Mucosa of stomach (tissue), 1 donor: Measurements from ENCODE around the gene CDK5RAP2.
"Not testable (repeated sequence)": the region's sequence is repeated elsewhere in the genome, so short reads cannot be mapped to it uniquely, and the experiment has no call there.

Source experiments
- H3K27me3 ChIP-seq: one replicate; pipeline ENCODE4 v1.7.0; 2013; ENCODE audit warnings: mild to moderate bottlenecking, low read length; ENCODE audit not compliant: control insufficient read depth, insufficient read depth
- H3K36me3 ChIP-seq: one replicate; pipeline ENCODE4 v1.7.0; 2013; ENCODE audit warnings: low read length; ENCODE audit not compliant: control insufficient read depth, insufficient read depth
- H3K4me1 ChIP-seq: one replicate; pipeline ENCODE4 v1.7.0; 2013; ENCODE audit warnings: mild to moderate bottlenecking, low read length; ENCODE audit not compliant: control insufficient read depth, insufficient read depth
- H3K4me3 ChIP-seq: one replicate; pipeline ENCODE4 v1.7.0; 2013; ENCODE audit warnings: low read length
- H3K9ac ChIP-seq: one replicate; pipeline ENCODE4 v1.7.0; 2013; ENCODE audit warnings: mild to moderate bottlenecking, low read length, moderate library complexity
- H3K9me3 ChIP-seq: one replicate; pipeline ENCODE4 v1.7.0; 2013; ENCODE audit warnings: mild to moderate bottlenecking, low read length, moderate library complexity; ENCODE audit not compliant: control insufficient read depth
- donor health status: Pancreatic carcinoma.

Gene CDK5RAP2

DNA sequence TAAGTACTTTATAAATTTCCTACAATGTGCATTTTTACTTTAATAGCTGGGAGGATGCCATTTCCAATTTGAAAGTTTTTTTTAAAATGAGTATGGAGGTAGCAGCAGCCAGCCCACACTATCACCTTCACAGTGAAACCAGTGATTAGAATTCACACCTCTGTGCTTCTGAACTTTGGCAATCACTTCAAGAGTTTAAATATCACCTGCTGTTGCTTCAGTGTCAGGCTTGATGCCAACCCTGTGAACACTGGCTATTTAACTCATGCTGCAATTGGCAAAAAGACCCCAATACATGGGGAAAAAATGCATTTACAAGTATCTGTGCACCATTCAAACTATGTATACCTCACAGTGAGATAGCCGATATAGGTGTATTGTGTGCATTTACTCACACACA lies 57.4 kb downstream of the CDK5RAP2 start:
- Histone ChIP-seq H3K9me3 (no peaks in the 10 kb centered on the region), H3K36me3 (no peaks in the 10 kb centered on the region), H3K27me3 (no peaks in the 10 kb centered on the region), H3K4me1 (no peaks in the 10 kb centered on the region), H3K9ac (no peak overlapping the region), H3K4me3 (no peak overlapping the region)

DNA sequence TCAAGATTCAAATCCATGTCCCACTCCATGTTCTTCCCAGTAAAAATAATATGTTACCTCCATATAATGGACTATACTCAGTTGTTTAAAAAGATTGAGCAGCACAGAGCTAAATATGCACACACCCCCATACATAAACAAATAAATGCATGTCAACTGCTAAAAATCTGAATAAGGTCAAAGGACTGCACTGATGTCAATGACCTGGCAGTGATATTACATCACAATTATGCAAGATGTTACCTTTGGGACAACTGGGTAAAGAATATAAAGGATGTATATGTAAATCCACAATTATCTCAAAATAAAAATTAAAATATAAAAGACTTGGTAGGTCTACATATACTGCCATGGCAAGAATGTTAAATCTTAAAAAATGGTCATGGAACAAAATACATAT lies 57.9 kb downstream of the CDK5RAP2 start:
- no peak overlapping the region for H3K4me3 ChIP-seq
- H3K4me1 ChIP-seq = no peaks in the 10 kb centered on the region
- H3K27me3 ChIP-seq = no peaks in the 10 kb centered on the region
- H3K9me3 ChIP-seq = no peaks in the 10 kb centered on the region
- no peak overlapping the region for H3K9ac ChIP-seq
- H3K36me3 ChIP-seq = no peaks in the 10 kb centered on the region

DNA sequence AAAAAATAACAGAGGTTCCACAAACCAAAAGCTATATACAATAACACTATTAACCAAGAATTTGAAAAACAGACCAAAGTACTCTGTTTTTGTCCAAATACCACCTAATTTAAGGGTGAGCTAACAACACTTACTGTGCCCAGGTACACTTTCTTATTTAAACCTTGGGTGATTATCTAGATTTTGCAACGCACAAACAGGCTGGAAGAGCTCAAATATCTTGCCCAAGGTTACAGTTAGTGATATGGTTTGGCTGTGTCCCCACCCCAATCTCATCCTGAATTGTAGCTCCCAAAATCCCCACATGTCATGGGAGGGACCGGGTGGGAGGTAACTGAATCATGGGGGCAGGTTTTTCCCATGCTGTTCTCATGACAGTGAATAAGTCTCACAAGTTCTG lies 58.9 kb downstream of the CDK5RAP2 start:
- no peaks in the 10 kb centered on the region for H3K9me3 ChIP-seq
- H3K4me3 ChIP-seq = no peak overlapping the region
- no peaks in the 10 kb centered on the region for H3K27me3 ChIP-seq
- no peaks in the 10 kb centered on the region for H3K36me3 ChIP-seq
- H3K9ac ChIP-seq = no peak overlapping the region
- H3K4me1 ChIP-seq = no peaks in the 10 kb centered on the region

DNA sequence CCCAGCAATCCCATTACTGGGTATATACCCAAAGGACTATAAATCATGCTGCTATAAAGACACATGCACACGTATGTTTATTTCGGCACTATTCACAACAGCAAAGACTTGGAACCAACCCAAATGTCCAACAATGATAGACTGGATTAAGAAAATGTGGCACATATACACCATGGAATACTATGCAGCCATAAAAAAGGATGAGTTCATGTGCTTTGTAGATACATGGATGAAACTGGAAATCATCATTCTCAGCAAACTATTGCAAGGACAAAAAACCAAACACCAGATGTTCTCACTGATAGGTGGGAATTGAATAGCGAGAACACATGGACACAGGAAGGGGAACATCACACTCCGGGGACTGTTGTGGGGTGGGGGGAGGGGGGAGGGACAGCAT lies 64.0 kb downstream of the CDK5RAP2 start:
- H3K9ac ChIP-seq, H3K36me3 ChIP-seq, H3K4me3 ChIP-seq, H3K27me3 ChIP-seq, H3K4me1 ChIP-seq, H3K9me3 ChIP-seq: not testable (repeated sequence)

DNA sequence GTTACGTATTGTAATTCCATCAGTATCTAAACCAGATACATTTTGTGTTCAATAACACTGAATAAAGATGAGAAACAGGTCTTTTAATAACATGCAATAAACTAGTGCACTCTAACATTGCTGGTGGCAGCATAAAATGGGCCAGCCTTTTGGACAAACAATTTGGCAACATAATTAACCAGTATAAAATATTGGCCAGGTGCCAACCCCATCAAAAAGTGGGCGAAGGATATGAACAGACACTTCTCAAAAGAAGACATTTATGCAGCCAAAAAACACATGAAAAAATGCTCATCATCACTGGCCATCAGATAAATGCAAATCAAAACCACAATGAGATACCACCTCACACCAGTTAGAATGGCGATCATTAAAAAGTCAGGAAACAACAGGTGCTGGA lies 64.5 kb downstream of the CDK5RAP2 start:
- not testable (repeated sequence) for H3K4me3 ChIP-seq, H3K9ac ChIP-seq, H3K4me1 ChIP-seq, H3K36me3 ChIP-seq, H3K27me3 ChIP-seq, H3K9me3 ChIP-seq

DNA sequence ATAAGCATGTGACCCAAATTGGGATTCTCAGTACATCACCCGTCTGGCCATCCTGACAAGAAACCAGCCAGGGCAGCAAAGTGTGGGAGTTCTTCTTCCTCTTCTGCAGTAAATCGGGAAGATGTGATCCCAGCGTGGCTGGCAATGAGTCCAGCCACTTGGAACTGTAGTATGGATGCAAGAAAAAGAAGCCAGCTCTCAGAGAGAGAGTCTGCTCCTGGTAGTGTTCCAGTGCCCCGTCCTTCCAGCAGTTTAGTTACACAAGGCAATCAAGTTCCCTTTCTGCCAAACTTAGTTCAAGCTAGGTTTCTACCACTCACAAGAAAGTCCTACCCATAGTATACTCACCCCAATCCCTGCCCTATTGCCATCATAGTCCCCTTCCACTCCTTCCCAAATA lies 65.6 kb downstream of the CDK5RAP2 start:
- no peak overlapping the region for H3K9ac ChIP-seq
- H3K4me3 ChIP-seq = no peak overlapping the region
- no peaks in the 10 kb centered on the region for H3K27me3 ChIP-seq
- no peaks in the 10 kb centered on the region for H3K4me1 ChIP-seq
- no peaks in the 10 kb centered on the region for H3K9me3 ChIP-seq
- H3K36me3 ChIP-seq = no peaks in the 10 kb centered on the region

DNA sequence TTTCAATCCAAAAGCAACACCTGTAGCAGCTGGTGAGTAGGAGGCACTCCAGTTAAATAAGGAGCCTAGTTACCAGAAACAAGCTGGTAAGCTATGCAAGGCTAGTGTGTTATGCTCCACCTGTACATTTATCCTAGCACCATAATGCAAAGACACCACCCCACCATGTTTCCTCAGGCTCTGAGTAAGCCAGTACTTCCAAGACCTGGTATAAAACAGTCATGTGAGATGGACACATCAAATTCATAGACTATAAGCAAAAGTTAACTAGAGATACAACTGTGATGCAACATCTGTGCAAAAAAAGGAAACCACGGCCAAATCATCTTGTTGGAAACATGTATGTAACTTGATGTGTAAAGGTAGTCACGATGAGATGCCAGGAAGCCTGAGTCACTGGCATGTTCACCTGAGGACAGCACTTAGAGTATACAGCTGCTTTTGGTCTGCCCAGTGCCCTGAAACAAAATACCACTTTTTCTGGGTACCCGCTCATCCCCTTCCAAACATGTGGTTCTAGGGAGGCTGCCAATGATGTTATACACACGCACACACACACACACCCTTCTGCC lies 66.1 kb downstream of the CDK5RAP2 start:
- Histone ChIP-seq H3K9me3 (no peaks in the 10 kb centered on the region), H3K4me1 (no peaks in the 10 kb centered on the region), H3K9ac (no peak overlapping the region), H3K27me3 (no peaks in the 10 kb centered on the region), H3K4me3 (no peak overlapping the region), H3K36me3 (no peaks in the 10 kb centered on the region)

DNA sequence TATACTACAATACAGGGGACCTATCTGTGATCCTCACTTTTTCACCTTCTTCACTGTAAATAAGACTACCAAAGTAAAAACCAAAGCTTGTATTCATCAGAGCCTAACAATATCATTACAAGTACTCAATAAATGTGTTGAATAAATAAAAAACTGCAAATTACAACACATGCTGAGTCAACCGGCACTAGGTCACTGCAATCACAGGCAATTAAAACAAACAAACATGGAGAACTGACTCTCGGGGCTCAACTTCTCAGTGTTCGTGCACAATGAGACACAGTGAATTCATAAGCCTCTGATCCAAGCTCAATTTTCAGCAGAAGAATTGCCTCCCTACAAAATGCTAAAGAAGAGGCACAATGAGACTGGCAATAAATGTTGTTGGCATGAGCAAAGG lies 69.2 kb downstream of the CDK5RAP2 start:
- Histone ChIP-seq H3K4me3 (no peak overlapping the region), H3K36me3 (no peaks in the 10 kb centered on the region), H3K27me3 (no peaks in the 10 kb centered on the region), H3K9me3 (no peaks in the 10 kb centered on the region), H3K4me1 (no peaks in the 10 kb centered on the region), H3K9ac (no peak overlapping the region)

DNA sequence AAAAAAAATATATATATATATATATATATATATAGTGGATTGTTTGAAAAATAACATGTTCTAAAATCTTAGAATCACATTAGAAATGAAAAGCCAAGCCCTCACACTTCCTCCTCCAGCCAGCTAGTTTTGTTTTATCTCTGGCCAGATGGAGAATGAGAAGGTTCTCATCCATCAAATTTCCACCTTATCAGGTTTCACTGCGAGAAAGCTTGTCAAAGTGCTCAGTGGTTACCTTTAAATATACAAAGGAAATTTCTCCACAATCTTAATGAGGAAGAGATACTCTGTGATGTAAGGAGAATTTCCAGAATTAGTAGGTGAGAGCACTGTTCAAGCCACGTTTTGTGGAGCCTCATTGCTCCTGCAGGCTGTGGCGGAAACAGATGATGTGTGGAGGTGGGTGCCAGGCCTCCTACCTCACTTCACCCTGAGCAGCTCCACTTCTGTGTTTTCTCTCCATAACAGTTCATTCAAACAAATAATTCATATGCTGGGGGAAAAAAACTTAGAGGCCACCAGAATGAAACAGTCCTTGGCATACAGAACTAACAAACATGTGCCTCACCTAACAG lies 71.9 kb downstream of the CDK5RAP2 start:
- Histone ChIP-seq H3K9me3 (no peaks in the 10 kb centered on the region), H3K4me1 (no peaks in the 10 kb centered on the region), H3K27me3 (no peaks in the 10 kb centered on the region), H3K36me3 (no peaks in the 10 kb centered on the region), H3K4me3 (no peak overlapping the region), H3K9ac (no peak overlapping the region)

DNA sequence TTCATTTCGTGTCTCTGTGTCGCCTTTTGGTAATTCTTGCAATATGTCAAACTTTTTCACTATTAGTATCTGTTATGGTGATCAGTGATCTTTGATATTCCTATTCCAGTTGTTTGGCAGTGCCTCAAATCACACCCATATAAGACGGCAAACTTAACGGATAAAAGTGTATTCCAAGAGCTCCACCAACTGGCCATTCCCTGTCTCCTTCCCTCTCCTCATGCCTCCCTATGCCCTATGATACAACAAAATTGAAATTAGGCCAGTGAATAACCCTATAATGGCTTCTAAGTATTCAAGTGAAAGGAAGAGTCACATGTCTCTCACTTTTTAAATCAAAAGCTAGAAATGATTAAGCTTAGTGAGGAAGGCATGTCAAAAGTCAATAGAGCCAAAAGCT lies 74.8 kb downstream of the CDK5RAP2 start:
- Histone ChIP-seq H3K4me3 (no peak overlapping the region), H3K9ac (no peak overlapping the region), H3K36me3 (no peaks in the 10 kb centered on the region), H3K9me3 (no peaks in the 10 kb centered on the region), H3K27me3 (no peaks in the 10 kb centered on the region), H3K4me1 (no peaks in the 10 kb centered on the region)

DNA sequence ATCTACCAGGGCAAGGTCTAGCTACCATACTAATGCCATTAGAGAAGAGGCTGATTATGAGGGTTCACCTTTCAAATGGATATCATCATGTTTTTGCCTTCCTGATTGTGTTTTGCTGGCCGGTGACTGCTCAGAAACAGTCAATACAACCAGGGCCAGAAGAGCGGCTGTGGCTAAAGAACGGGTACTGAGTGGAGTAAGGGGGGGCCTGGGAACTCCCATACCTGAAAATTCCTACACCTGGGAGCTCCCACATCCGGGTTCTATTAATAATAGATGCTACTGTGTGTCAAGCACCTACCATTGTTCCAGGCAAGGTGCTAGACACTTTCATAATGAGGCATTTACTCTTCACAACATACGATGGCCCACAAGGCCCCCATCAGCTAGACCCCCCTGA lies 79.2 kb downstream of the CDK5RAP2 start:
- Histone ChIP-seq H3K36me3 (no peaks in the 10 kb centered on the region), H3K9ac (no peak overlapping the region), H3K4me1 (no peaks in the 10 kb centered on the region), H3K27me3 (no peaks in the 10 kb centered on the region), H3K4me3 (no peak overlapping the region), H3K9me3 (no peaks in the 10 kb centered on the region)

DNA sequence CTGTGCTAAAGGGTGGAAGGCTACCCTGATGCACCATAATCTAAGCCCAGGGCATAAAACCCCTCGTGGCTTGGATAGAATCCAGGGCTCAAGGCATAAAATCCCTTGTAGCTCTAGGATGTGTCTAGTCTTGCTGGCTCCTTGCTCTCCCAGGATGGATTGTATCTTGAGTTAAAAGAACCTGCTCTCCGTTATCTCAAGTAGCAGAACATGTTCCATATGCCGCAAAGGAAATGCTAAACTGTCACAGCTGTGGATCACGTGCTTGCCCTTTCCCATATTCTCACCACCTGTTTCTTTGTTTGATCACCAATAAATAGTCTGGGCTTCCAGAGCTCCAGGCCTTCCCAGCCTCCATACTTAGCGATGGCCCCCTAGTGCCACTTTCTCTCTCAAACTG lies 82.1 kb downstream of the CDK5RAP2 start:
- H3K9ac ChIP-seq, H3K4me3 ChIP-seq, H3K9me3 ChIP-seq, H3K4me1 ChIP-seq, H3K36me3 ChIP-seq, H3K27me3 ChIP-seq: not testable (repeated sequence)

DNA sequence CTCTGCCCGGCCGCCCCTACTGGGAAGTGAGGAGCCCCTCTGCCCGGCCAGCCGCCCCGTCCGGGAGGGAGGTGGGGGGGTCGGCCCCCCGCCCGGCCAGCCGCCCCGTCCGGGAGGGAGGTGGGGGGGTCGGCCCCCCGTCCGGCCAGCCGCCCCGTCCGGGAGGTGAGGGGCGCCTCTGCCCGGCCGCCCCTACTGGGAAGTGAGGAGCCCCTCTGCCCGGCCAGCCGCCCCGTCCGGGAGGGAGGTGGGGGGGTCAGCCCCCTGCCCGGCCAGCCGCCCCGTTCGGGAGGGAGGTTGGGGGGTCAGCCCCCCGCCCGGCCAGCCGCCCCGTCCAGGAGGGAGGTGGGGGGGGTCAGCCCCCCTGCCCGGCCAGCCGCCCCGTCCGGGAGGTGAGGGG lies 83.5 kb downstream of the CDK5RAP2 start:
- H3K27me3 ChIP-seq, H3K4me1 ChIP-seq, H3K9ac ChIP-seq, H3K4me3 ChIP-seq, H3K9me3 ChIP-seq, H3K36me3 ChIP-seq: not testable (repeated sequence)
